ENCODE results near the gene STK11.

STK11 gene

GRCh38 chr19:1205114-1206099 lies at the start of gene STK11:
STK11 (plus strand) TSS chr19:1205778; CDS start chr19:1206914, 1,136 bp downstream.
- peak; percentile 58 to 100 (median 97) for DNase-seq

- DNase-seq: no peak
Observed at GRCh38 chr19:1156305-1156801, 49.2 kb upstream of the STK11 start.

- no peak for DNase-seq
Observed at GRCh38 chr19:1156830-1157615, 48.6 kb upstream of the STK11 start.

GRCh38 chr19:1157931-1158884 lies 47.4 kb upstream of the STK11 start:
- no peak for DNase-seq

GRCh38 chr19:1158885-1159448 lies 46.6 kb upstream of the STK11 start:
- no peak for DNase-seq

- DNase-seq: no peak
Observed at GRCh38 chr19:1159864-1160595, 45.5 kb upstream of the STK11 start.

GRCh38 chr19:1161716-1162115 lies 43.9 kb upstream of the STK11 start:
- no peak for DNase-seq

- DNase-seq: no peak
Observed at GRCh38 chr19:1162404-1163282, 42.9 kb upstream of the STK11 start.

- no peak for DNase-seq
Observed at GRCh38 chr19:1163283-1163933, 42.2 kb upstream of the STK11 start.

- no peak for DNase-seq
Observed at GRCh38 chr19:1163934-1164683, 41.5 kb upstream of the STK11 start.

- DNase-seq: peak in 1 of 51 donors; percentile 16
Observed at GRCh38 chr19:1164684-1165531, 40.7 kb upstream of the STK11 start.

- no peak for DNase-seq
Observed at GRCh38 chr19:1166872-1167573, 38.6 kb upstream of the STK11 start.

- DNase-seq: no peak
Observed at GRCh38 chr19:1167687-1168571, 37.6 kb upstream of the STK11 start.

- peak in 17 of 51 donors; percentile 8 to 63 (median 31) for DNase-seq
Observed at GRCh38 chr19:1168572-1169410, 36.8 kb upstream of the STK11 start.

Measured in hypothalamus (tissue), 51 donors.